C4-2B (cell line): ENCODE measurements around the gene CTLA4.

Source experiments
- H3K27ac ChIP-seq: fragments of 450-650 bp; 2 replicates; pipeline ENCODE4 v1.5.1; 2017
- ZFX ChIP-seq: fragments of 450-650 bp; IDR thresholded peaks from 2 replicates; pipeline ENCODE4 v1.6.1; 2017
- TF ChIP-seq, protein P1 (sequence below): fragments of 450-650 bp; conservative IDR thresholded peaks from 2 replicates; pipeline ENCODE4 v1.5.1; 2017; ENCODE audit warnings: mild to moderate bottlenecking

The CTLA4 gene

DNA sequence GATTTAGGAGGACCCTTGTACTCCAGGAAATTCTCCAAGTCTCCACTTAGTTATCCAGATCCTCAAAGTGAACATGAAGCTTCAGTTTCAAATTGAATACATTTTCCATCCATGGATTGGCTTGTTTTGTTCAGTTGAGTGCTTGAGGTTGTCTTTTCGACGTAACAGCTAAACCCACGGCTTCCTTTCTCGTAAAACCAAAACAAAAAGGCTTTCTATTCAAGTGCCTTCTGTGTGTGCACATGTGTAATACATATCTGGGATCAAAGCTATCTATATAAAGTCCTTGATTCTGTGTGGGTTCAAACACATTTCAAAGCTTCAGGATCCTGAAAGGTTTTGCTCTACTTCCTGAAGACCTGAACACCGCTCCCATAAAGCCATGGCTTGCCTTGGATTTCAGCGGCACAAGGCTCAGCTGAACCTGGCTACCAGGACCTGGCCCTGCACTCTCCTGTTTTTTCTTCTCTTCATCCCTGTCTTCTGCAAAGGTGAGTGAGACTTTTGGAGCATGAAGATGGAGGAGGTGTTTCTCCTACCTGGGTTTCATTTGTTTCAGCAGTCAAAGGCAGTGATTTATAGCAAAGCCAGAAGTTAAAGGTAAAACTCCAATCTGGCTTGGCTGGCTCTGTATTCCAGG lies at the start of gene CTLA4:
Gene CTLA4, plus strand, starts transcription at position 211 of the 640 bp plus-strand sequence. Its CDS starts 172 bp downstream, at position 383.
- TF ChIP-seq ZFX, result no peak
- TF ChIP-seq, protein P1, sequence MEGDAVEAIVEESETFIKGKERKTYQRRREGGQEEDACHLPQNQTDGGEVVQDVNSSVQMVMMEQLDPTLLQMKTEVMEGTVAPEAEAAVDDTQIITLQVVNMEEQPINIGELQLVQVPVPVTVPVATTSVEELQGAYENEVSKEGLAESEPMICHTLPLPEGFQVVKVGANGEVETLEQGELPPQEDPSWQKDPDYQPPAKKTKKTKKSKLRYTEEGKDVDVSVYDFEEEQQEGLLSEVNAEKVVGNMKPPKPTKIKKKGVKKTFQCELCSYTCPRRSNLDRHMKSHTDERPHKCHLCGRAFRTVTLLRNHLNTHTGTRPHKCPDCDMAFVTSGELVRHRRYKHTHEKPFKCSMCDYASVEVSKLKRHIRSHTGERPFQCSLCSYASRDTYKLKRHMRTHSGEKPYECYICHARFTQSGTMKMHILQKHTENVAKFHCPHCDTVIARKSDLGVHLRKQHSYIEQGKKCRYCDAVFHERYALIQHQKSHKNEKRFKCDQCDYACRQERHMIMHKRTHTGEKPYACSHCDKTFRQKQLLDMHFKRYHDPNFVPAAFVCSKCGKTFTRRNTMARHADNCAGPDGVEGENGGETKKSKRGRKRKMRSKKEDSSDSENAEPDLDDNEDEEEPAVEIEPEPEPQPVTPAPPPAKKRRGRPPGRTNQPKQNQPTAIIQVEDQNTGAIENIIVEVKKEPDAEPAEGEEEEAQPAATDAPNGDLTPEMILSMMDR, result no peak
- no peak within 1 kb of the TSS for H3K27ac ChIP-seq

- TF ChIP-seq, protein P1, result no peak
- TF ChIP-seq ZFX, result no peak
- H3K27ac ChIP-seq, result no peak overlapping the region
Measured at GRCh38 chr2:203818656-203819055, 48.9 kb upstream of the CTLA4 start.

DNA sequence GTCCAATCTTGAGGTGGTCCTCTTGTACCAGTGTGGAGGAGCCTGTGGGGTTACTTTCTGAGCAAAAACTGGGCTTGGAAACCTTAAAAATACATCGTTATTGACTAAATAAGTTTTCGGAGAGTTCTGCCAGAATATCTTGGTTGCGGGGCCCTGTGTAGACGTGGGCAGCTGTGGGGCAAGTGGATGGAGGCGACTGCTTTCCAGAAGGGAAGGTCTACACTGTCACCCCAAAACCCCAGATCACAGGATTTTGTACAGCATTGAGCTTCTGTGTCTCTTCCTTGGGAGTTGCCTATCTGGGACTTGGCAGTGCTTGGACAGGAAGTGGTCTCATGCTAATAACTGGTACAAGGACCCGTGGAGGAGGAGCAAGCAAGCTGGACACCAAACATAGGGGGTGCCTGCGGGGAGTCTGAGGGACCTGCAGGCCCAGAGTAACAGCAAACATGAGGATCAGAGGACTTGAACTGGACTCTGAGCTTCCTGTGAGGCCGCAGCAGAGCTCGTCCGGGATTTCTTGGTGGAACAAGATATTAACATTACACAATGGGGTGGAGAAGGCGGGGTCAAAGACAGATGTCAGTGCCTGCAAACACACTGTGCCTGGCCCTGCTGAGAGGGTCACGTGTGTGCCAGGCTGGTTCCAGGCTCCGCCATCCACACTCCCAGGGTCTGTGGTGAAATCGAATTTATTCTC lies 48.0 kb upstream of the CTLA4 start:
- TF ChIP-seq ZFX, result no peak
- TF ChIP-seq, protein P1, result no peak
- H3K27ac ChIP-seq, result no peak overlapping the region

GRCh38 chr2:203820969-203821368 lies 46.6 kb upstream of the CTLA4 start:
- H3K27ac ChIP-seq, result no peak overlapping the region
- TF ChIP-seq, protein P1, result no peak
- no peak for TF ChIP-seq ZFX

- TF ChIP-seq, protein P1, result no peak
- no peak for TF ChIP-seq ZFX
- no peak overlapping the region for H3K27ac ChIP-seq
Measured at GRCh38 chr2:203822240-203822639, 45.3 kb upstream of the CTLA4 start.

- TF ChIP-seq, protein P1, result no peak
- H3K27ac ChIP-seq, result no peak overlapping the region
Measured at GRCh38 chr2:203823173-203823572, 44.4 kb upstream of the CTLA4 start.

GRCh38 chr2:203824057-203824456 lies 43.5 kb upstream of the CTLA4 start:
- TF ChIP-seq, protein P1, result no peak
- no peak for TF ChIP-seq ZFX
- H3K27ac ChIP-seq, result no peak overlapping the region
